K562 (cell line): Measurements from ENCODE around the gene NIPSNAP3A. TPM values are rescaled to one million over a fixed set of nuclear protein-coding genes. Genes with fewer than 3 reads are reported as not detected.

ENCODE experiments used
- ARID1B ChIP-seq: fragments of 450-650 bp; IDR thresholded peaks from 2 replicates; pipeline ENCODE4 v1.6.1; 2016; ENCODE audit warnings: antibody characterized with exemption, mild to moderate bottlenecking, inconsistent platforms
- BCL6 ChIP-seq: fragments of 250-450 bp; sonication (Bioruptor Pico); IDR thresholded peaks from 2 replicates; pipeline ENCODE4 v1.4.0; 2020
- CTBP1 ChIP-seq: fragments of 450-650 bp; IDR thresholded peaks from 2 replicates; pipeline ENCODE4 v1.6.1; 2016; ENCODE audit warnings: borderline replicate concordance
- HNRNPL ChIP-seq: fragments of 200-400 bp; formaldehyde crosslinking; IDR thresholded peaks from 2 replicates; pipeline ENCODE4 v1.6.1; 2017; ENCODE audit warnings: low read depth, mild to moderate bottlenecking, low read length
- KDM2B ChIP-seq: fragments of 250-450 bp; sonication (Bioruptor Pico); IDR thresholded peaks from 2 replicates; pipeline ENCODE4 v1.8.0; 2021; ENCODE audit warnings: mild to moderate bottlenecking, moderate library complexity
- MAFG ChIP-seq: fragments of 450-650 bp; conservative IDR thresholded peaks from 2 replicates; pipeline ENCODE4 v1.6.1; 2016; ENCODE audit warnings: missing genetic modification characterization, missing compliant biosample characterization
- PML ChIP-seq: IDR thresholded peaks from 2 replicates; pipeline ENCODE4 v1.6.1; 2012; ENCODE audit warnings: low read length, inconsistent platforms
- POLR2H ChIP-seq: IDR thresholded peaks from 2 replicates; pipeline ENCODE4 v1.6.1; 2016; ENCODE audit warnings: missing genetic modification characterization, low read depth, mild to moderate bottlenecking, control low read depth, missing compliant biosample characterization, moderate library complexity
- PTTG1 ChIP-seq: fragments of 450-650 bp; IDR thresholded peaks from 2 replicates; pipeline ENCODE4 v1.6.1; 2016; ENCODE audit warnings: low read depth, mild to moderate bottlenecking, missing genetic modification characterization, missing compliant biosample characterization
- SMARCC2 ChIP-seq: fragments of 450-650 bp; IDR thresholded peaks from 2 replicates; pipeline ENCODE4 v1.6.1; 2017; ENCODE audit warnings: antibody characterized with exemption, moderate library complexity, mild to moderate bottlenecking, low read depth
- TAF15 ChIP-seq: fragments of 200-400 bp; formaldehyde crosslinking; IDR thresholded peaks from 2 replicates; pipeline ENCODE4 v1.6.1; 2017; ENCODE audit warnings: mild to moderate bottlenecking, low read depth, low read length, moderate library complexity
- TEAD4 ChIP-seq, 2 experiments: sonication (generic) in 1 of 2; formaldehyde crosslinking in 1 of 2; IDR thresholded peaks; 2 replicates each; pipeline versions ENCODE4 v1.6.1 to v1.8.0; 2012 to 2022; ENCODE audit warnings: borderline replicate concordance in 1 of 2, inconsistent platforms in 1 of 2, low read length in 1 of 2, mild to moderate bottlenecking in 1 of 2, missing genetic modification reagents in 1 of 2
- ZNF121 ChIP-seq: sonication (generic); formaldehyde crosslinking; conservative IDR thresholded peaks from 2 replicates; pipeline ENCODE4 v1.8.0; 2022; ENCODE audit warnings: missing genetic modification reagents
- polyA plus RNA-seq, 8 experiments: library from polyadenylated mRNA; depleted of rRNA in 4 of 8; stranded (reverse) in 5 of 8; unstranded in 3 of 8; fragments of >200 nt; fragmentation: Nextera tagmentation in 2 of 8; fragmentation: Illumina TruSeq in 1 of 8; extraction: Ambion mirVana in 2 of 8; extraction: Trizol in 1 of 8; gene quantifications; 2 replicates each; pipeline versions ENCODE4 v1.2.1 to v1.2.3, GENCODE V29; 2011 to 2014; ENCODE audit warnings: inconsistent platforms in 1 of 8, missing spikeins in 1 of 8
- total RNA-seq, 7 experiments: library from RNA; depleted of rRNA in 6 of 7; stranded (reverse); fragments of >200 nt in 6 of 7; fragmentation: Illumina TruSeq in 2 of 7; extraction: Trizol in 2 of 7; gene quantifications; 2 replicates each; pipeline versions ENCODE4 v1.2.1 to v1.2.3, GENCODE V29; 2011 to 2021; ENCODE audit warnings: low replicate concordance in 1 of 7
- TF ChIP-seq, protein P1 (sequence below): fragments of 200-400 bp; formaldehyde crosslinking; IDR thresholded peaks from 2 replicates; pipeline ENCODE4 v1.6.1; 2017; ENCODE audit warnings: mild to moderate bottlenecking, low read depth, low read length, moderate library complexity
- TF ChIP-seq, protein P2 (sequence below): sonication (generic); formaldehyde crosslinking; IDR thresholded peaks from 2 replicates; pipeline ENCODE4 v1.8.0; 2022; ENCODE audit warnings: mild to moderate bottlenecking, missing genetic modification reagents, borderline replicate concordance
- TF ChIP-seq, protein P3 (sequence below): fragments of 250-450 bp; sonication (Bioruptor Pico); IDR thresholded peaks from 2 replicates; pipeline ENCODE4 v1.5.0; 2022; ENCODE audit warnings: mild to moderate bottlenecking
- TF ChIP-seq, protein P4 (sequence below): fragments of 450-650 bp; formaldehyde crosslinking; IDR thresholded peaks from 2 replicates; pipeline ENCODE4 v1.4.0; 2020; ENCODE audit warnings: mild to moderate bottlenecking, moderate library complexity
- TF ChIP-seq, protein P5 (sequence below): IDR thresholded peaks from 2 replicates; pipeline ENCODE4 v1.6.1; 2011; ENCODE audit warnings: borderline replicate concordance, low read depth, mild to moderate bottlenecking, moderate library complexity, low read length; ENCODE audit not compliant: insufficient read depth, poor library complexity, severe bottlenecking

Gene NIPSNAP3A
- total and polyA plus RNA-seq, 9 of the 15 experiments (the other 6 are each of a cell fraction or from before 2014, with no cell fraction given) = 25.3 to 132 (median 40.5) TPM

DNA sequence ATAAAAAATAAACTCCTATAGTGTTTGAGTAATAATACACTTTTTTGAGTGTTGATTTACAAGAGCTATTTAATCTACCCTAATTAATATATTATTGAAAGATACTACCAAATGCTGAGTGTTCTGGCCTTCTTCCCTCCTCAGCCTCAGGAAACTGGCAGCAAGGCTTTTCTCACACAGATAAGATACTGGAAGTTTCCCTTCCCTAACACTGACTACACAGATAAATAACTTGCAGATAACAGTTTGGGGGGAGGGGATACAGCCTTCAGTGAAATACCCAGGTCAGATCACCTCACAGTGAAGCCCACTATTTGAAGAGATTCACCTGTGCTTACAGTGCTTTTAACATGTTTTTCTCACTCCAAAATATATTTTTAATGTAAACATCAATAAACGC, 1.6 kb upstream of the NIPSNAP3A start (continued):
- TF ChIP-seq, protein P1, sequence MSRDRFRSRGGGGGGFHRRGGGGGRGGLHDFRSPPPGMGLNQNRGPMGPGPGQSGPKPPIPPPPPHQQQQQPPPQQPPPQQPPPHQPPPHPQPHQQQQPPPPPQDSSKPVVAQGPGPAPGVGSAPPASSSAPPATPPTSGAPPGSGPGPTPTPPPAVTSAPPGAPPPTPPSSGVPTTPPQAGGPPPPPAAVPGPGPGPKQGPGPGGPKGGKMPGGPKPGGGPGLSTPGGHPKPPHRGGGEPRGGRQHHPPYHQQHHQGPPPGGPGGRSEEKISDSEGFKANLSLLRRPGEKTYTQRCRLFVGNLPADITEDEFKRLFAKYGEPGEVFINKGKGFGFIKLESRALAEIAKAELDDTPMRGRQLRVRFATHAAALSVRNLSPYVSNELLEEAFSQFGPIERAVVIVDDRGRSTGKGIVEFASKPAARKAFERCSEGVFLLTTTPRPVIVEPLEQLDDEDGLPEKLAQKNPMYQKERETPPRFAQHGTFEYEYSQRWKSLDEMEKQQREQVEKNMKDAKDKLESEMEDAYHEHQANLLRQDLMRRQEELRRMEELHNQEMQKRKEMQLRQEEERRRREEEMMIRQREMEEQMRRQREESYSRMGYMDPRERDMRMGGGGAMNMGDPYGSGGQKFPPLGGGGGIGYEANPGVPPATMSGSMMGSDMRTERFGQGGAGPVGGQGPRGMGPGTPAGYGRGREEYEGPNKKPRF = no peak
- TF ChIP-seq KDM2B (CRISPR knock-in tag) = no peak
- TF ChIP-seq, protein P2, sequence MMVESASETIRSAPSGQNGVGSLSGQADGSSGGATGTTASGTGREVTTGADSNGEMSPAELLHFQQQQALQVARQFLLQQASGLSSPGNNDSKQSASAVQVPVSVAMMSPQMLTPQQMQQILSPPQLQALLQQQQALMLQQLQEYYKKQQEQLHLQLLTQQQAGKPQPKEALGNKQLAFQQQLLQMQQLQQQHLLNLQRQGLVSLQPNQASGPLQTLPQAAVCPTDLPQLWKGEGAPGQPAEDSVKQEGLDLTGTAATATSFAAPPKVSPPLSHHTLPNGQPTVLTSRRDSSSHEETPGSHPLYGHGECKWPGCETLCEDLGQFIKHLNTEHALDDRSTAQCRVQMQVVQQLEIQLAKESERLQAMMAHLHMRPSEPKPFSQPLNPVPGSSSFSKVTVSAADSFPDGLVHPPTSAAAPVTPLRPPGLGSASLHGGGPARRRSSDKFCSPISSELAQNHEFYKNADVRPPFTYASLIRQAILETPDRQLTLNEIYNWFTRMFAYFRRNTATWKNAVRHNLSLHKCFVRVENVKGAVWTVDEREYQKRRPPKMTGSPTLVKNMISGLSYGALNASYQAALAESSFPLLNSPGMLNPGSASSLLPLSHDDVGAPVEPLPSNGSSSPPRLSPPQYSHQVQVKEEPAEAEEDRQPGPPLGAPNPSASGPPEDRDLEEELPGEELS (CRISPR knock-in tag) = no peak
- TF ChIP-seq HNRNPL = no peak
- peak; percentile 84 for TF ChIP-seq ARID1B
- TF ChIP-seq MAFG (tag) = no peak
- no peak for TF ChIP-seq BCL6 (CRISPR knock-in tag)
- no peak for TF ChIP-seq PML
- TF ChIP-seq TAF15 = no peak
- no peak for TF ChIP-seq POLR2H (tag)
- TF ChIP-seq, protein P3, sequence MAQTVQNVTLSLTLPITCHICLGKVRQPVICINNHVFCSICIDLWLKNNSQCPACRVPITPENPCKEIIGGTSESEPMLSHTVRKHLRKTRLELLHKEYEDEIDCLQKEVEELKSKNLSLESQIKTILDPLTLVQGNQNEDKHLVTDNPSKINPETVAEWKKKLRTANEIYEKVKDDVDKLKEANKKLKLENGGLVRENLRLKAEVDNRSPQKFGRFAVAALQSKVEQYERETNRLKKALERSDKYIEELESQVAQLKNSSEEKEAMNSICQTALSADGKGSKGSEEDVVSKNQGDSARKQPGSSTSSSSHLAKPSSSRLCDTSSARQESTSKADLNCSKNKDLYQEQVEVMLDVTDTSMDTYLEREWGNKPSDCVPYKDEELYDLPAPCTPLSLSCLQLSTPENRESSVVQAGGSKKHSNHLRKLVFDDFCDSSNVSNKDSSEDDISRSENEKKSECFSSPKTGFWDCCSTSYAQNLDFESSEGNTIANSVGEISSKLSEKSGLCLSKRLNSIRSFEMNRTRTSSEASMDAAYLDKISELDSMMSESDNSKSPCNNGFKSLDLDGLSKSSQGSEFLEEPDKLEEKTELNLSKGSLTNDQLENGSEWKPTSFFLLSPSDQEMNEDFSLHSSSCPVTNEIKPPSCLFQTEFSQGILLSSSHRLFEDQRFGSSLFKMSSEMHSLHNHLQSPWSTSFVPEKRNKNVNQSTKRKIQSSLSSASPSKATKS (CRISPR knock-in tag) = no peak
- TF ChIP-seq, protein P4, sequence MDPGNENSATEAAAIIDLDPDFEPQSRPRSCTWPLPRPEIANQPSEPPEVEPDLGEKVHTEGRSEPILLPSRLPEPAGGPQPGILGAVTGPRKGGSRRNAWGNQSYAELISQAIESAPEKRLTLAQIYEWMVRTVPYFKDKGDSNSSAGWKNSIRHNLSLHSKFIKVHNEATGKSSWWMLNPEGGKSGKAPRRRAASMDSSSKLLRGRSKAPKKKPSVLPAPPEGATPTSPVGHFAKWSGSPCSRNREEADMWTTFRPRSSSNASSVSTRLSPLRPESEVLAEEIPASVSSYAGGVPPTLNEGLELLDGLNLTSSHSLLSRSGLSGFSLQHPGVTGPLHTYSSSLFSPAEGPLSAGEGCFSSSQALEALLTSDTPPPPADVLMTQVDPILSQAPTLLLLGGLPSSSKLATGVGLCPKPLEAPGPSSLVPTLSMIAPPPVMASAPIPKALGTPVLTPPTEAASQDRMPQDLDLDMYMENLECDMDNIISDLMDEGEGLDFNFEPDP (CRISPR knock-in tag) = no peak
- TF ChIP-seq PTTG1 (tag) = no peak
- no peak for TF ChIP-seq ZNF121 (CRISPR knock-in tag)
- peak; percentile 52; the same call in 1 of the 2 replicates for TF ChIP-seq TEAD4 (IDR thresholded peaks at IDR 0.05; ENCODE audit: low read length)
- TF ChIP-seq TEAD4 (CRISPR knock-in tag; IDR thresholded peaks at IDR 0.05; ENCODE audit: borderline replicate concordance) = no peak
- peak; percentile 67; the same call in 1 of the 2 replicates for TF ChIP-seq SMARCC2
- peak; percentile 40; the same call in 1 of the 2 replicates for TF ChIP-seq CTBP1
- TF ChIP-seq, protein P5, sequence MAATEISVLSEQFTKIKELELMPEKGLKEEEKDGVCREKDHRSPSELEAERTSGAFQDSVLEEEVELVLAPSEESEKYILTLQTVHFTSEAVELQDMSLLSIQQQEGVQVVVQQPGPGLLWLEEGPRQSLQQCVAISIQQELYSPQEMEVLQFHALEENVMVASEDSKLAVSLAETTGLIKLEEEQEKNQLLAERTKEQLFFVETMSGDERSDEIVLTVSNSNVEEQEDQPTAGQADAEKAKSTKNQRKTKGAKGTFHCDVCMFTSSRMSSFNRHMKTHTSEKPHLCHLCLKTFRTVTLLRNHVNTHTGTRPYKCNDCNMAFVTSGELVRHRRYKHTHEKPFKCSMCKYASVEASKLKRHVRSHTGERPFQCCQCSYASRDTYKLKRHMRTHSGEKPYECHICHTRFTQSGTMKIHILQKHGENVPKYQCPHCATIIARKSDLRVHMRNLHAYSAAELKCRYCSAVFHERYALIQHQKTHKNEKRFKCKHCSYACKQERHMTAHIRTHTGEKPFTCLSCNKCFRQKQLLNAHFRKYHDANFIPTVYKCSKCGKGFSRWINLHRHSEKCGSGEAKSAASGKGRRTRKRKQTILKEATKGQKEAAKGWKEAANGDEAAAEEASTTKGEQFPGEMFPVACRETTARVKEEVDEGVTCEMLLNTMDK = no peak
